Bronchial epithelial cell (primary cell): ENCODE results near the gene KRTAP4-4. TPM values are rescaled to one million over a fixed set of nuclear protein-coding genes. Genes with fewer than 3 reads are reported as not detected.
"Not testable (repeated sequence)": the region's sequence is repeated elsewhere in the genome, so short reads cannot be mapped to it uniquely, and the experiment has no call there.

ENCODE experiments used
- DNase-seq: peaks from one replicate; pipeline ENCODE4 v3.0.0-alpha.2; 2010; ENCODE audit warnings: low read depth
- FAIRE-seq: peaks from 2 replicates; lab custom pipeline; 2011; peaks lifted over from hg19 to GRCh38; lab: Jason Lieb, UNC
- H3K27me3 ChIP-seq: 2 replicates; pipeline ENCODE4 v1.5.1; 2011; ENCODE audit warnings: low read length; ENCODE audit not compliant: control insufficient read depth, insufficient read depth
- H3K36me3 ChIP-seq: 2 replicates; pipeline ENCODE4 v1.5.1; 2011; ENCODE audit warnings: low read length; ENCODE audit not compliant: control insufficient read depth, insufficient read depth
- H3K4me3 ChIP-seq: 2 replicates; pipeline ENCODE4 v1.5.1; 2011; ENCODE audit warnings: mild to moderate bottlenecking, low read depth, low read length, control low read depth
- total RNA-seq: library from RNA; depleted of rRNA; stranded (reverse); fragments of >200 nt; gene quantifications from 2 replicates; pipeline ENCODE4 v1.2.1, GENCODE V29; 2014
- TF ChIP-seq, protein P1 (sequence below): IDR thresholded peaks from 2 replicates; pipeline ENCODE4 v1.5.1; 2011; ENCODE audit warnings: mild to moderate bottlenecking, moderate library complexity, low read length, control low read depth, inconsistent platforms; ENCODE audit not compliant: insufficient read depth, severe bottlenecking

KRTAP4-4 gene
- not detected in 2 replicates for total RNA-seq

DNA sequence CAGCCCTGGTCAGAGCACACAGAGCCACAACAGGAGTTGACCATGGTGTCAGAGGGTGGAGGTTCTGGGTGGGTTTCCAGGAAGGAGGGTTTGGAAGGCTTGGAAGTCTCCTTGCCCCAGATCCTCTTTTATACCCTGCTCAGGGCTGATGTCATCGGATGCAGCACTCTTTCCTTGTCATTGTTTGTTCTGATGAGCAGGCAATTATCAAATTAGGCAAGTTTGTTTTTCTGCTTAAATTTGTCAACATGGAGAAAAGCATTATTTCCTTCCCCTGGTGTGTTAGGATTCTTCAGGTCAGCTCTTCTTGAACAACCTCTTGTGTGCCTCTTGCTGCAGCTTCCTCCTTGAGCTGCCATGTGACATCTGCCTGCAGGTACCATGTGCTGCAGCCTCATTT lies at the start of gene KRTAP4-4:
TSS of gene KRTAP4-4 (minus strand) at position 101 of the 400 bp plus-strand sequence. CDS start at position 44, 57 bp downstream.
- H3K4me3 ChIP-seq = no peak within 1 kb of the TSS
- no peak for DNase-seq
- peak; percentile 23 for FAIRE-seq
- TF ChIP-seq, protein P1, sequence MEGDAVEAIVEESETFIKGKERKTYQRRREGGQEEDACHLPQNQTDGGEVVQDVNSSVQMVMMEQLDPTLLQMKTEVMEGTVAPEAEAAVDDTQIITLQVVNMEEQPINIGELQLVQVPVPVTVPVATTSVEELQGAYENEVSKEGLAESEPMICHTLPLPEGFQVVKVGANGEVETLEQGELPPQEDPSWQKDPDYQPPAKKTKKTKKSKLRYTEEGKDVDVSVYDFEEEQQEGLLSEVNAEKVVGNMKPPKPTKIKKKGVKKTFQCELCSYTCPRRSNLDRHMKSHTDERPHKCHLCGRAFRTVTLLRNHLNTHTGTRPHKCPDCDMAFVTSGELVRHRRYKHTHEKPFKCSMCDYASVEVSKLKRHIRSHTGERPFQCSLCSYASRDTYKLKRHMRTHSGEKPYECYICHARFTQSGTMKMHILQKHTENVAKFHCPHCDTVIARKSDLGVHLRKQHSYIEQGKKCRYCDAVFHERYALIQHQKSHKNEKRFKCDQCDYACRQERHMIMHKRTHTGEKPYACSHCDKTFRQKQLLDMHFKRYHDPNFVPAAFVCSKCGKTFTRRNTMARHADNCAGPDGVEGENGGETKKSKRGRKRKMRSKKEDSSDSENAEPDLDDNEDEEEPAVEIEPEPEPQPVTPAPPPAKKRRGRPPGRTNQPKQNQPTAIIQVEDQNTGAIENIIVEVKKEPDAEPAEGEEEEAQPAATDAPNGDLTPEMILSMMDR = no peak
- H3K36me3 ChIP-seq = no peaks in the 10 kb centered on the region
- no peaks in the 10 kb centered on the region for H3K27me3 ChIP-seq

DNA sequence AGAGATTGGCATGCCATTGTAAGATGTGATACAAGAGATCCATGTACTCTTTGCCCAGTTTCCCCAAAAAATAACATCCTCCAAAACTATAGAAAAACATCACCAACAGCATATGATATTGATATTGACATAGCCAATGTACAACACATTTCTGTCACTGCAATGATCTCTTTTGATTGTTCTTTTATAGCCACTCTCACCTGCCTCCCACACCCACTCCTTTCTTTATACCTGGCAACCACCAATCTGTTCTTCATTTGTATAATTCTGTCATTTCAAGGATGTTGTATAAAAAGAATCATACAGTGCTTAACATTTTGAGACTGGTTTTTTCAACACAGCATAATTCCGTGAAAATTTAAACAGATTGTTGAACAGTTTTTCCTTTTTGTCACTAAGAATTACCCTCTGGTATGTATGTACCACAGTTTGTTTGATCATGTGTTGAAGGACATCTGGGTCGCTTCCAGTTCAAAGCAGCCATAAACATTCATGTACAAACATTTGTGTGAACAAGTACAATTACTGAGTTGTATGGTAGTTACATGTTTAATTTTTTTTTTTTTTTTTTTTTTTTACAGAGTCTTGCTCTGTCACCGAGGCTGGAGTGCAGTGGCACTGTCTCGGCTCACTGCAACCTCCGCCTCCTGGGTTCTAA lies 39.0 kb upstream of the KRTAP4-4 start:
- no peak for FAIRE-seq
- Histone ChIP-seq H3K36me3 (no peaks in the 10 kb centered on the region), H3K4me3 (no peak overlapping the region), H3K27me3 (no peaks in the 10 kb centered on the region)
- TF ChIP-seq, protein P1 = no peak
- DNase-seq = no peak

DNA sequence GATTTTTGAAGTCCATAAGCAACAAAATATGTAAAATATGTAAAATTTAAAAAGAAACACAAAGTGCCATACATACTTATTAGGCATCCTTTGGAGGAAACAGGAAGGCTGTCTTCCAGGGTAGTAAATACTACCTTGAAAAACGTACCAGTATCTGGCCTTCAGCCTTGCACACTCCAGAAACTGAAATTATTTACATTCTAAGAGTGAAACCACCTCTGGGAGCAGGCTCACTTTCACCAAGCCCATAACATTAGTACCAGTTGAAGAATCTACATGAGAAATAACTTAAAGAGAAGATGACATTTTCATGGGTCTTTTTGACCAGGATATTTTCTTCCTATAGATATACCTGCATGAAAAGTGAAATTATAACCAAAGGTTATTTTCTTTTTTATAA lies 35.5 kb upstream of the KRTAP4-4 start:
- no peak overlapping the region for H3K4me3 ChIP-seq
- DNase-seq (no peak), FAIRE-seq (no peak)
- TF ChIP-seq, protein P1 = no peak
- no peaks in the 10 kb centered on the region for H3K36me3 ChIP-seq
- no peaks in the 10 kb centered on the region for H3K27me3 ChIP-seq

DNA sequence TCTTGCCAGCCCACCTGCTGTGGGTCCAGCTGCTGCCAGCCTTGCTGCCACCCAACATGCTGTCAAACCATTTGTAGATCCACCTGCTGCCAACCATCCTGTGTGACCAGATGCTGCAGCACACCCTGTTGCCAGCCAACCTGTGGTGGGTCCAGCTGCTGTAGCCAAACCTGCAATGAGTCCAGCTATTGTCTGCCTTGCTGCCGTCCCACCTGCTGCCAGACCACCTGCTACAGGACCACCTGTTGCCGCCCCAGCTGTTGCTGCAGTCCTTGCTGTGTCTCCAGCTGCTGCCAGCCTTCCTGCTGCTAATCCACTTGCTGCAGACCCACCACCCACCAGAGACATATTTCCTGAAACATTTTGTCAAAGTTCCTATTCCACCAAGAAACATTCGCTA lies 29.8 kb upstream of the KRTAP4-4 start:
- DNase-seq (no peak), FAIRE-seq (no peak)
- TF ChIP-seq, protein P1 = no peak
- Histone ChIP-seq H3K4me3 (no peak overlapping the region), H3K36me3 (no peaks in the 10 kb centered on the region), H3K27me3 (no peaks in the 10 kb centered on the region)

DNA sequence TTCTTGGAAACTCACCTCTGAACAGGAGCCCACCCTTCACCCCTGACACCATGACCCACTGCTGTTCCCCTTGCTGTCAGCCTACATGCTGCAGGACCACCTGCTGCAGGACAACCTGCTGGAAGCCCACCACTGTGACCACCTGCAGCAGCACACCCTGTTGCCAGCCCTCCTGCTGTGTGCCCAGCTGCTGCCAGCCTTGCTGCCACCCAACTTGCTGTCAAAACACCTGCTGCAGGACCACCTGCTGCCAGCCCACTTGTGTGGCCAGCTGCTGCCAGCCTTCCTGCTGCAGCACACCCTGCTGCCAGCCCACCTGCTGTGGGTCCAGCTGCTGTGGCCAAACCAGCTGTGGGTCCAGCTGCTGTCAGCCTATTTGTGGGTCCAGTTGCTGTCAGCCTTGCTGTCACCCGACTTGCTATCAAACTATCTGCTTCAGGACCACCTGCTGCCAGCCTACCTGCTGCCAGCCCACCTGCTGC lies 29.3 kb upstream of the KRTAP4-4 start, which contains the start of gene KRTAP9-1:
TSS of gene KRTAP9-1 (plus strand) at position 51 of the 482 bp plus-strand sequence. CDS start at position 51, 0 bp downstream.
- FAIRE-seq, H3K36me3 ChIP-seq, DNase-seq, H3K4me3 ChIP-seq, H3K27me3 ChIP-seq: not testable (repeated sequence)

DNA sequence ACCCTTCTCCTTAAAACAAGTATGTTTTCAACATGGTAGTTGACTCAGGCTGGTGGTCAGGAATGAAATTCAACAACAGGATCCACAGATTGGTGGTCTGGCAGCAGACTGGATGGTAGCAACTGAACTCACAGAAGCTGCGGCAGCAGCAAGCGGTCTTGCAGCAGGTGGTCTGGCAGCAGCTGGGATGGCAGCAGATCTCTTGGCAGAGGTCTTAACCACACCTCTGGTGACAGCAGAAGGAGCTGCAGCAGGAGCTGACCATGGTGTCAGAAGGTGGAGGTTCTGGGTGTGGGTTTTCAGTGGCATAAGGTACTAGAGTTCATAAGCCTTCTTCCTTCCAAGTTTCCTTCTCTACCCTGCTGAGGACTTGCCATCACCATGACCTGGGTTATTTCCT lies 26.3 kb upstream of the KRTAP4-4 start:
- DNase-seq (no peak), FAIRE-seq (no peak)
- TF ChIP-seq, protein P1 = no peak
- Histone ChIP-seq H3K27me3 (no peaks in the 10 kb centered on the region), H3K36me3 (no peaks in the 10 kb centered on the region), H3K4me3 (no peak overlapping the region)
